GM19328 (cell line): ENCODE data around the gene AKR1A1.

Experiments
- ATAC-seq: cut with Tn5 transposase; IDR thresholded peaks from one replicate; pipeline ENCODE4 v1.9.1; 2021; ENCODE audit warnings: mild to moderate bottlenecking, moderate library complexity; ENCODE audit not compliant: unreplicated experiment

Gene AKR1A1

GRCh38 chr1:45612941-45613579, 62.4 kb downstream of the AKR1A1 start:
- no peak for ATAC-seq

- ATAC-seq: no peak
These were observed 65.3 kb downstream of the AKR1A1 start for GRCh38 chr1:45615885-45616284.

DNA sequence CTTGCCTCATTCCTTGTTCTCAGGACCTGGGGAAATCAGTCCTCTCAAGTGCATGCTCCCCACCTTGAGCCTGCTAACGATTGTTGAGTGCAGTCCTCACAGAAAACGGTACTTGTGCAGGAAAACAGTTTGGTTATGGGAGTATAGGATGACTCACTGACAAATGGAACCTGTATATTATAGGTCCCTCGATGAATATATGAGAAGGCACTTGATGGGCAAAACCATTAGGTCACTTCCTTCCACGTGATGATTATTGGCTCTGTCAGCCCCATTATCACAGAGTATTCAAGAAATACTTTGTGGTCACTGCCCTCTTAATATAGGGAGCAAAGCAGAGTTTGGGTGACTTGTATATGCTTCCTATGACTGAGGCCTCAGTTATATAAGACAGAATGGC, 67.0 kb downstream of the AKR1A1 start:
- ATAC-seq: no peak

DNA sequence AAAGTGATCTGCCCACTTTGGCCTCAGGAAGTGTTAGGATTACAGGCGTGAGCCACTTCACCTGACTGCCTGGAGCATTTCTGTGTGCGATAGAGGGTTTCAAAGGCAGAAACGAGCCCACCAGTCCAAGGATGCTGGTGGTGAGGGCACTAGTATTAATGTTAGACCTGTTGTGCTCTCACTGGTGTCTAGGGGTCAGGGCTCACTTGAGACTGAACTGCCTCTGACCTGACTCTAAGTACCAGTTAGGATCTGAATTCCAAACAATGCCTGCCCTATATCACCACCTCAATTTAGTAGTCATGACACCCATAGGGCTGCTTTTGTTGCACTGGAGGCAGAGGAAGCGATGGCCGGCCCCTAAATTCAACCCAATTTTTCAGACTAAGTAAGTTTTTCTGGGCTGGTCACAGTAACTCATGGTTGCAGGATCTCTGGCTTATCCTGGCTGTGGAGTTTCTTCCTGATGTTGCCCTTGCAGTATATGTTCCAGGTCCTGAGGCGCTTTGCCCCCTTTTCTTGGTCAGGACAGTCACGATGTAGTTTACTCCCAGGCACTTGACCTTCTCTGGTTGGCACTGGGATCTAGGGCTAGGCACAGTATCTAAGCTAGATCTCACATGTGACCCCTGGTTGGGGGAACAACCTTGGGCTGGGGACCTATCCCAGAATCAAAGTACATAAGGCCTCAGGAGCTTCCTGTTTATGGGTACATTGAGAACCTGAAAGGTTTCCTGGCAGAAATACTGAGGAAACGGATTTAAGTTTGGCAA, 68.7 kb downstream of the AKR1A1 start:
- ATAC-seq: no peak
